ENCODE data around the gene RTN3. TPM values are rescaled to one million over a fixed set of nuclear protein-coding genes. Genes with fewer than 3 reads are reported as not detected.

RTN3 gene
- total RNA-seq, 1 experiment from 2014 or later = 95.0 TPM

DNA sequence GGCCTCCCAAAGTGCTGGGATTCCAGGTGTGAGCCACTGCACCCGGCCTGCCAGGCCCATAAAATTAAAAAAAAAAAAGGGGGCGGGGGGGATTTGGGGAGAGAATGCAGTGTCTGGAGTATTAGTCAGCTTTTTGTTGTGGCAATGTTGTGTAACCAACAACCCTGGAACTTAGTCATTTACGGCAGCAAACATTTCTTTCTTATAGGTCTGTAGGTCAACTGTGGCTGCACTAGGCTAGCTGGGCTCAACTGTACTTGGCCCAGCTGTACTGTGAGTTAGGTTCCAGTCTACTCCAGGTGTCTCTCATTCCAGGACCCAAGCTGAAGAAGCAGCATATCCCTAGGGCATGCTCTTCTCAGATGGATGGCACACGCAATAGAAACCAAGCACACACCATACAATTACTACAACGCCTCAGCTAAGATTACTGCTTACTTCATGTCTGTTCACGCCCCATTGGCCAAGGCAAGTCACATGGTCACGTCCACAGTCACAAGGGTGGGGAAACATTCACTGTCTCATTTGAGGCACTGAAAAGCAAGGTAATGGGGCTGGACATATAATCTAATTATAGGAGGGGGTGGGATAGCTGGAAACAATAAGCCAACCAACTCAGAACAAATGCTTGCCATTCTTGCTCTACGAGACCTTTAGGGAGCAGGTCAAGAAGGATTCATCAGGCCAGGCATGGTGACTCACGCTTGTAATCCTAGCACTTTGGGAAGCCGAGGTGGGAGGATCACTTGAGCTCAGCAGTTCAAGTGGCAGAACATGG is 121.5 kb downstream of the RTN3 start:
- Histone ChIP-seq H3K27ac (ENCODE audit: low read depth, low read length) (peak overlapping the region; percentile 36), H3K4me1 (ENCODE audit: control insufficient read depth in 1 of 2, insufficient read depth in 2 of 2, low read length in 2 of 2) (peaks cover 12 to 33% of the 10 kb centered on the region in 2 experiments; a peak in 3 of 4 replicates), H3K9me3 (ENCODE audit: control insufficient read depth in 1 of 2, insufficient read depth in 1 of 2, low read depth in 1 of 2, low read length in 2 of 2) (no peaks in the 10 kb centered on the region), H2AFZ (ENCODE audit: low read depth, low read length, poor library complexity, severe bottlenecking) (peak overlapping the region; percentile 59), H3K9ac (ENCODE audit: low read length) (peak overlapping the region; percentile 32), H3K27me3 (ENCODE audit: insufficient read depth, low read length) (no peaks in the 10 kb centered on the region), H3K4me3 (replicated peaks in 1 of 2; ENCODE audit: low read depth in 1 of 2, low read length in 2 of 2) (peak overlapping the region in 1 of 2 experiments; percentile 18; a peak in 2 of 4 replicates), H3K36me3 (ENCODE audit: control insufficient read depth in 1 of 2, insufficient read depth in 2 of 2, low read length in 2 of 2) (no peaks in the 10 kb centered on the region), H3K79me2 (ENCODE audit: insufficient read depth, low read length) (no peaks in the 10 kb centered on the region), H3K9me2 (ENCODE audit: insufficient read depth) (no peaks in the 10 kb centered on the region), H3K4me2 (ENCODE audit: low read length) (peak overlapping the region; percentile 62), H4K20me1 (ENCODE audit: insufficient read depth) (no peaks in the 10 kb centered on the region)
- BruUV-seq (replicated peaks) = no TSS peak
- 0 out of 2 replicates have a peak, but pooled peaks have one; percentile 22 for TF ChIP-seq ZFX (IDR thresholded peaks at IDR 0.05)
- TF ChIP-seq REST (IDR thresholded peaks at IDR 0.05; ENCODE audit: low read depth) = no peak
- peak; percentile 63; the same call in 1 of the 2 replicates for TF ChIP-seq CBX3 (IDR thresholded peaks at IDR 0.05; ENCODE audit: low read depth)
- TF ChIP-seq YY1 (IDR thresholded peaks at IDR 0.05; ENCODE audit: extremely low read depth, insufficient replicate concordance, low read depth, low read length) = no peak
- no peak for TF ChIP-seq EZH2phosphoT487 (IDR thresholded peaks at IDR 0.05; ENCODE audit: borderline replicate concordance)
- no peak for TF ChIP-seq ATF3 (IDR thresholded peaks at IDR 0.05)
- TF ChIP-seq POLR2A (IDR thresholded peaks at IDR 0.05; ENCODE audit: borderline replicate concordance, extremely low read depth, insufficient read depth, insufficient read length) = peak; percentile 52
- no peak for TF ChIP-seq RAD21 (IDR thresholded peaks at IDR 0.05; ENCODE audit: low read depth)
- TF ChIP-seq JUND (IDR thresholded peaks at IDR 0.05) = peak; percentile 51
- peak; percentile 70 for TF ChIP-seq FOSL1 (IDR thresholded peaks at IDR 0.05; ENCODE audit: low read depth)
- TF ChIP-seq EGR1 (IDR thresholded peaks at IDR 0.05; ENCODE audit: low read depth) = no peak
- no peak for TF ChIP-seq SIN3A (IDR thresholded peaks at IDR 0.05; ENCODE audit: low read depth)
- TF ChIP-seq SP1 (IDR thresholded peaks at IDR 0.05; ENCODE audit: low read depth) = peak; percentile 56
- peak; percentile 33 for TF ChIP-seq POLR2AphosphoS5 (IDR thresholded peaks at IDR 0.05; ENCODE audit: low read depth, low read length)
- TF ChIP-seq, protein P1, sequence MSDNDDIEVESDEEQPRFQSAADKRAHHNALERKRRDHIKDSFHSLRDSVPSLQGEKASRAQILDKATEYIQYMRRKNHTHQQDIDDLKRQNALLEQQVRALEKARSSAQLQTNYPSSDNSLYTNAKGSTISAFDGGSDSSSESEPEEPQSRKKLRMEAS (IDR thresholded peaks at IDR 0.05) = peak; percentile 86
- ChIA-PET POLR2A (interaction anchor here (0.6 to 1.2 kb wide), 9 partner anchors 8 to 442 kb away, joined by 3 to 5 read pairs (median 3); partner anchors contain the start of gene RCOR2), RAD21 (ENCODE audit: low non-redundant PET in 1 of 2, low total read pairs in 2 of 2, uncharacterized antibody in 2 of 2, unreplicated experiment in 2 of 2) (interaction anchor here in 1 of 2 experiments (0.8 kb wide), 1 partner anchor 31 kb away, joined by 4 read pairs; no protein-coding TSS in a partner anchor), CTCF (interaction anchor here (1.0 to 2.3 kb wide), 3 partner anchors 9 to 515 kb away, joined by 3 to 6 read pairs (median 3); partner anchors contain the start of genes PRDX5 and ZFTA)
- intact Hi-C loops (cut with micrococcal nuclease) = no loop called here
- DNase-seq (ENCODE audit: low read depth, low spot score) (peak; percentile 72), ATAC-seq (peak; percentile 90)
